ENCODE measurements around the gene APCDD1L.

APCDD1L gene

DNA sequence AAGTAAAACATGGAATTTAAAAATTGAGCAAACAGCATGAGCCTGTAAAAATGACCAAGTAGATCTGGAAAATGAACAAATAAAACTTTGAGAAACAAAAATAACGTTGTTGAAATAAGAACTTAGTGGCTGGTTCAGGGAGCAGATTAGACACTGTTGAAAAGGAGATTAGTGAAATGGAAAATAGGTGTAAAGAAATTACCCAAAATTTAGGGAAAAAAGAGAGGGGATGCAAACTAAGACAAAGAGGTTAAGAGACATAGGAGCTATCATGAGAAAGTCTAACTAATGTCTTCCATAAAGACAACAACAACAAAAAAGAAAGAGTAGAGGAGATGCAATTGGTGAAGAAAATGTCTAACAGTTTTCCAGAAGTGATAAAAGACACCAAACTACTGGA lies 29.0 kb downstream of the APCDD1L start:
- Histone ChIP-seq H3K4me1 (ENCODE audit: insufficient read depth, low read length, severe bottlenecking) (no peaks in the 10 kb centered on the region), H4K20me1 (ENCODE audit: insufficient read depth, low read length) (no peaks in the 10 kb centered on the region), H3K79me2 (ENCODE audit: insufficient read depth, low read length) (no peaks in the 10 kb centered on the region), H3K36me3 (ENCODE audit: insufficient read depth, low read length) (no peaks in the 10 kb centered on the region), H3K4me2 (ENCODE audit: low read length) (no peak overlapping the region), H3K9ac (ENCODE audit: low read length) (no peak overlapping the region), H3K9me3 (ENCODE audit: low read length) (peaks cover 14% of the 10 kb centered on the region), H3K27me3 (ENCODE audit: insufficient read depth, low read length) (no peaks in the 10 kb centered on the region; the same call in 1 of the 2 replicates), H3K4me3 (ENCODE audit: low read depth, low read length, poor library complexity, severe bottlenecking) (no peak overlapping the region), H3K9me2 (ENCODE audit: low read depth, low read length) (no peaks in the 10 kb centered on the region), H2AFZ (ENCODE audit: low read length) (no peak overlapping the region), H3F3A (ENCODE audit: insufficient read depth, low read length) (no peaks in the 10 kb centered on the region), H3K27ac (ENCODE audit: low read depth, low read length, poor library complexity, severe bottlenecking) (no peak overlapping the region)
- TF ChIP-seq, protein P1, sequence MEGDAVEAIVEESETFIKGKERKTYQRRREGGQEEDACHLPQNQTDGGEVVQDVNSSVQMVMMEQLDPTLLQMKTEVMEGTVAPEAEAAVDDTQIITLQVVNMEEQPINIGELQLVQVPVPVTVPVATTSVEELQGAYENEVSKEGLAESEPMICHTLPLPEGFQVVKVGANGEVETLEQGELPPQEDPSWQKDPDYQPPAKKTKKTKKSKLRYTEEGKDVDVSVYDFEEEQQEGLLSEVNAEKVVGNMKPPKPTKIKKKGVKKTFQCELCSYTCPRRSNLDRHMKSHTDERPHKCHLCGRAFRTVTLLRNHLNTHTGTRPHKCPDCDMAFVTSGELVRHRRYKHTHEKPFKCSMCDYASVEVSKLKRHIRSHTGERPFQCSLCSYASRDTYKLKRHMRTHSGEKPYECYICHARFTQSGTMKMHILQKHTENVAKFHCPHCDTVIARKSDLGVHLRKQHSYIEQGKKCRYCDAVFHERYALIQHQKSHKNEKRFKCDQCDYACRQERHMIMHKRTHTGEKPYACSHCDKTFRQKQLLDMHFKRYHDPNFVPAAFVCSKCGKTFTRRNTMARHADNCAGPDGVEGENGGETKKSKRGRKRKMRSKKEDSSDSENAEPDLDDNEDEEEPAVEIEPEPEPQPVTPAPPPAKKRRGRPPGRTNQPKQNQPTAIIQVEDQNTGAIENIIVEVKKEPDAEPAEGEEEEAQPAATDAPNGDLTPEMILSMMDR (IDR thresholded peaks at IDR 0.05; ENCODE audit: low read length): no peak
- TF ChIP-seq EZH2 (IDR thresholded peaks at IDR 0.05; ENCODE audit: borderline replicate concordance, low read length): no peak

DNA sequence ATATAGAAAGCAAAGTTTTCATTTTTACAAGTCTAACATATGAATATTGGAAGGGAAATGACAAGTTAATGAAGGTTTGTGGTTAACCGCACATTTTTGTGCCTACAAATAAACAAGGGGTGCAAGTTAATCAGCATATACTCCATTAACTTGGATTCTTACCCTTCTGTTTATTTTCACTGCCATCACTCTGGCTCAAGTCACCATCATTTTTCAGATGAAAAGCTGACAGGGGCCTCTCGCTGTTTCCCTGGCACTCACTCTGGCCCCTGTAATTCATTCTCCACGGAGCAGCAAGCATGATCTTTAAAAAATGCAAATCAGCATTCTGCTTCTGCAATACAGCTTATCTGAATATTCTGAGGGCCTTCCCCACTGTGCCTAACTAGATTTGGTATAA lies 29.8 kb downstream of the APCDD1L start:
- Histone ChIP-seq H3K4me2 (ENCODE audit: low read length) (no peak overlapping the region), H3K4me1 (ENCODE audit: insufficient read depth, low read length, severe bottlenecking) (no peaks in the 10 kb centered on the region), H3K9me2 (ENCODE audit: low read depth, low read length) (no peaks in the 10 kb centered on the region), H3F3A (ENCODE audit: insufficient read depth, low read length) (no peaks in the 10 kb centered on the region), H3K36me3 (ENCODE audit: insufficient read depth, low read length) (no peaks in the 10 kb centered on the region), H3K27me3 (ENCODE audit: insufficient read depth, low read length) (no peaks in the 10 kb centered on the region; the same call in 1 of the 2 replicates), H2AFZ (ENCODE audit: low read length) (no peak overlapping the region), H3K79me2 (ENCODE audit: insufficient read depth, low read length) (no peaks in the 10 kb centered on the region), H3K4me3 (ENCODE audit: low read depth, low read length, poor library complexity, severe bottlenecking) (no peak overlapping the region), H3K9ac (ENCODE audit: low read length) (no peak overlapping the region), H3K9me3 (ENCODE audit: low read length) (peaks cover 14% of the 10 kb centered on the region), H4K20me1 (ENCODE audit: insufficient read depth, low read length) (no peaks in the 10 kb centered on the region), H3K27ac (ENCODE audit: low read depth, low read length, poor library complexity, severe bottlenecking) (no peak overlapping the region)
- TF ChIP-seq, protein P1 (IDR thresholded peaks at IDR 0.05; ENCODE audit: low read length): no peak
- TF ChIP-seq EZH2 (IDR thresholded peaks at IDR 0.05; ENCODE audit: borderline replicate concordance, low read length): no peak

GRCh38 chr20:58483470-58483869 lies 31.7 kb downstream of the APCDD1L start:
- H3K4me3 ChIP-seq (ENCODE audit: low read depth, low read length, poor library complexity, severe bottlenecking): no peak overlapping the region
- no peak overlapping the region for H3K9ac ChIP-seq (ENCODE audit: low read length)
- H3K27me3 ChIP-seq (ENCODE audit: insufficient read depth, low read length): peaks cover 4% of the 10 kb centered on the region; the same call in 1 of the 2 replicates
- H3K27ac ChIP-seq (ENCODE audit: low read depth, low read length, poor library complexity, severe bottlenecking): no peak overlapping the region
- peaks cover 14% of the 10 kb centered on the region for H3K9me3 ChIP-seq (ENCODE audit: low read length)
- H3F3A ChIP-seq (ENCODE audit: insufficient read depth, low read length): no peaks in the 10 kb centered on the region
- H3K79me2 ChIP-seq (ENCODE audit: insufficient read depth, low read length): no peaks in the 10 kb centered on the region
- H4K20me1 ChIP-seq (ENCODE audit: insufficient read depth, low read length): no peaks in the 10 kb centered on the region
- no peaks in the 10 kb centered on the region for H3K4me1 ChIP-seq (ENCODE audit: insufficient read depth, low read length, severe bottlenecking)
- no peak overlapping the region for H2AFZ ChIP-seq (ENCODE audit: low read length)
- no peak for TF ChIP-seq EZH2 (IDR thresholded peaks at IDR 0.05; ENCODE audit: borderline replicate concordance, low read length)
- TF ChIP-seq, protein P1 (IDR thresholded peaks at IDR 0.05; ENCODE audit: low read length): no peak
- no peaks in the 10 kb centered on the region for H3K9me2 ChIP-seq (ENCODE audit: low read depth, low read length)
- no peak overlapping the region for H3K4me2 ChIP-seq (ENCODE audit: low read length)
- no peaks in the 10 kb centered on the region; the same call in 1 of the 2 replicates for H3K36me3 ChIP-seq (ENCODE audit: insufficient read depth, low read length)
